HG03575 (cell line): ENCODE results near the gene SLC1A2.

ENCODE experiments used
- ATAC-seq: cut with Tn5 transposase; IDR thresholded peaks from one replicate; pipeline ENCODE4 v1.9.1; 2021; ENCODE audit not compliant: unreplicated experiment, insufficient number of reproducible peaks, low FRiP score; ENCODE audit errors: extremely low read depth

SLC1A2 gene

GRCh38 chr11:35288309-35288708, 131.0 kb downstream of the SLC1A2 start:
- no peak for ATAC-seq

GRCh38 chr11:35287344-35287890, 131.9 kb downstream of the SLC1A2 start:
- no peak for ATAC-seq

- ATAC-seq: no peak
Measured at GRCh38 chr11:35286126-35286525, 133.2 kb downstream of the SLC1A2 start.

GRCh38 chr11:35285471-35285870, 133.9 kb downstream of the SLC1A2 start:
- ATAC-seq: no peak

- ATAC-seq: no peak
Measured at GRCh38 chr11:35282221-35282882, 137.0 kb downstream of the SLC1A2 start.

- ATAC-seq: no peak
Measured at GRCh38 chr11:35281169-35281688, 138.1 kb downstream of the SLC1A2 start.

- ATAC-seq: no peak
Measured at GRCh38 chr11:35280727-35281126, 138.6 kb downstream of the SLC1A2 start.

- ATAC-seq: no peak
Measured at GRCh38 chr11:35277827-35278226, 141.5 kb downstream of the SLC1A2 start.

GRCh38 chr11:35276396-35277145, 142.8 kb downstream of the SLC1A2 start:
- ATAC-seq: no peak

- ATAC-seq: no peak
Measured at GRCh38 chr11:35275786-35276170, 143.6 kb downstream of the SLC1A2 start.

GRCh38 chr11:35274909-35275785, 144.2 kb downstream of the SLC1A2 start:
- no peak for ATAC-seq

GRCh38 chr11:35272391-35272902, 146.9 kb downstream of the SLC1A2 start:
- ATAC-seq: peak; percentile 86

GRCh38 chr11:35271031-35271430, 148.3 kb downstream of the SLC1A2 start:
- no peak for ATAC-seq

- ATAC-seq: no peak
Measured at GRCh38 chr11:35270342-35270741, 149.0 kb downstream of the SLC1A2 start.

GRCh38 chr11:35267504-35267903, 151.9 kb downstream of the SLC1A2 start:
- no peak for ATAC-seq

- ATAC-seq: no peak
Measured at GRCh38 chr11:35265755-35266454, 153.5 kb downstream of the SLC1A2 start.

GRCh38 chr11:35262735-35263134, 156.6 kb downstream of the SLC1A2 start:
- ATAC-seq: no peak

- no peak for ATAC-seq
Measured at GRCh38 chr11:35262056-35262455, 157.3 kb downstream of the SLC1A2 start.
